Smooth muscle cell (in vitro differentiated cells): Measurements from ENCODE around the gene SAMD10. TPM values are rescaled to one million over a fixed set of nuclear protein-coding genes. Genes with fewer than 3 reads are reported as not detected.

Source experiments
- DNase-seq: peaks from one replicate; lab custom pipeline; 2025; ENCODE audit not compliant: unreplicated experiment; lab: John Stamatoyannopoulos, UW
- H2AFZ ChIP-seq: fragments of 200-600 bp; sonication (generic); 2 replicates; pipeline ENCODE4 v1.6.0; 2016; ENCODE audit warnings: antibody characterized with exemption, low read depth, mild to moderate bottlenecking
- H3F3A ChIP-seq: fragments of 200-600 bp; sonication (generic); 2 replicates; pipeline ENCODE4 v1.6.0; 2017; ENCODE audit warnings: antibody characterized with exemption, low read depth
- H3K27ac ChIP-seq: fragments of 200-600 bp; sonication (generic); 2 replicates; pipeline ENCODE4 v1.5.1; 2016; ENCODE audit warnings: low read depth, mild to moderate bottlenecking
- H3K27me3 ChIP-seq: fragments of 200-600 bp; sonication (generic); 2 replicates; pipeline ENCODE4 v1.6.1; 2016; ENCODE audit warnings: low read depth, mild to moderate bottlenecking
- H3K36me3 ChIP-seq: fragments of 200-600 bp; sonication (generic); 2 replicates; pipeline ENCODE4 v1.5.1; 2016; ENCODE audit warnings: low read depth
- H3K4me1 ChIP-seq: fragments of 200-600 bp; sonication (generic); 2 replicates; pipeline ENCODE4 v1.5.1; 2016; ENCODE audit warnings: low read depth
- H3K4me2 ChIP-seq: fragments of 200-600 bp; sonication (generic); 2 replicates; pipeline ENCODE4 v1.6.0; 2016; ENCODE audit warnings: mild to moderate bottlenecking
- H3K4me3 ChIP-seq: fragments of 200-600 bp; sonication (generic); 2 replicates; pipeline ENCODE4 v1.5.1; 2016; ENCODE audit warnings: mild to moderate bottlenecking
- H3K79me2 ChIP-seq: fragments of 200-600 bp; sonication (generic); 2 replicates; pipeline ENCODE4 v1.6.0; 2016; ENCODE audit warnings: low read depth, mild to moderate bottlenecking
- H3K9ac ChIP-seq: fragments of 200-600 bp; sonication (generic); 2 replicates; pipeline ENCODE4 v1.6.0; 2016; ENCODE audit warnings: low read depth
- H3K9me3 ChIP-seq: fragments of 200-600 bp; sonication (generic); replicated peaks from 2 replicates; pipeline ENCODE4 v1.5.1; 2016; ENCODE audit warnings: low read depth
- H4K20me1 ChIP-seq: fragments of 200-600 bp; sonication (generic); 2 replicates; pipeline ENCODE4 v1.6.0; 2016; ENCODE audit warnings: low read depth
- WGBS: methylation state at CpG from one replicate; pipeline ENCODE4 v1.1.7; 2016; ENCODE audit warnings: low lambda C conversion rate; 5-methylcytosine and 5-hydroxymethylcytosine counted together
- polyA plus RNA-seq: library from polyadenylated mRNA; unstranded; fragments of >200 nt; fragmentation: Nextera tagmentation; extraction: Ambion mirVana; gene quantifications from 2 replicates; pipeline ENCODE4 v1.2.1, GENCODE V29; 2016
- total RNA-seq: library from RNA; depleted of rRNA; stranded (reverse); fragments of >200 nt; gene quantifications from 2 replicates; pipeline ENCODE4 v1.2.3, GENCODE V29; 2014
- TF ChIP-seq, protein P1 (sequence below): fragments of 200-600 bp; sonication (generic); IDR thresholded peaks from 2 replicates; pipeline ENCODE4 v1.5.1; 2017; ENCODE audit warnings: borderline replicate concordance, mild to moderate bottlenecking, antibody characterized with exemption; ENCODE audit not compliant: insufficient read depth, poor library complexity, severe bottlenecking

The SAMD10 gene
- total and polyA plus RNA-seq, 2 experiments from 2014 or later = 0.13 to 1.2 TPM

DNA sequence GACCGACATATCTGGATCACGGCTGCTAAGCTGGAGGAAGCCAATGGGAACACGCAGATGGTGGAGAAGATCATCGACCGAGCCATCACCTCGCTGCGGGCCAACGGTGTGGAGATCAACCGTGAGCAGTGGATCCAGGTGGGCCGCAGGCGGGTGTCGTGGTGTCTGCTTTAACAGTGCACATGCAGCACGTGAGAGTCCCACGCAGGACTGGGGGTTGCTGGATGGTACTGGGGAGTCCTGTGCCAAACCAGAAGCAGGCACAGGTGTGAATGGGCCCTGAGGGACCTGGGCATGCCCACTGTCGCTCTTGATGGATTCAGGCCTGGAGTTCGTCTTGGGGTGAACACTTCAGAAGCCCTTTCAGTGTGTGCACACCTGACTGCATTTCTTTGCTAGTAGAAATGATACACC lies 31.9 kb upstream of the SAMD10 start:
- Histone ChIP-seq H3K27ac (no peak overlapping the region), H3K9ac (no peak overlapping the region), H4K20me1 (peaks cover 46% of the 10 kb centered on the region), H3K27me3 (no peaks in the 10 kb centered on the region), H3K4me3 (no peak overlapping the region), H3K4me2 (no peak overlapping the region), H3K4me1 (no peaks in the 10 kb centered on the region), H3K36me3 (peaks cover 13% of the 10 kb centered on the region), H3F3A (no peaks in the 10 kb centered on the region), H3K79me2 (peaks cover 7% of the 10 kb centered on the region), H3K9me3 (no peaks in the 10 kb centered on the region), H2AFZ (no peak overlapping the region)
- WGBS = 97% methylated on average over 15 of the region's 16 CpGs
- DNase-seq = no peak
- TF ChIP-seq, protein P1, sequence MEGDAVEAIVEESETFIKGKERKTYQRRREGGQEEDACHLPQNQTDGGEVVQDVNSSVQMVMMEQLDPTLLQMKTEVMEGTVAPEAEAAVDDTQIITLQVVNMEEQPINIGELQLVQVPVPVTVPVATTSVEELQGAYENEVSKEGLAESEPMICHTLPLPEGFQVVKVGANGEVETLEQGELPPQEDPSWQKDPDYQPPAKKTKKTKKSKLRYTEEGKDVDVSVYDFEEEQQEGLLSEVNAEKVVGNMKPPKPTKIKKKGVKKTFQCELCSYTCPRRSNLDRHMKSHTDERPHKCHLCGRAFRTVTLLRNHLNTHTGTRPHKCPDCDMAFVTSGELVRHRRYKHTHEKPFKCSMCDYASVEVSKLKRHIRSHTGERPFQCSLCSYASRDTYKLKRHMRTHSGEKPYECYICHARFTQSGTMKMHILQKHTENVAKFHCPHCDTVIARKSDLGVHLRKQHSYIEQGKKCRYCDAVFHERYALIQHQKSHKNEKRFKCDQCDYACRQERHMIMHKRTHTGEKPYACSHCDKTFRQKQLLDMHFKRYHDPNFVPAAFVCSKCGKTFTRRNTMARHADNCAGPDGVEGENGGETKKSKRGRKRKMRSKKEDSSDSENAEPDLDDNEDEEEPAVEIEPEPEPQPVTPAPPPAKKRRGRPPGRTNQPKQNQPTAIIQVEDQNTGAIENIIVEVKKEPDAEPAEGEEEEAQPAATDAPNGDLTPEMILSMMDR = no peak

DNA sequence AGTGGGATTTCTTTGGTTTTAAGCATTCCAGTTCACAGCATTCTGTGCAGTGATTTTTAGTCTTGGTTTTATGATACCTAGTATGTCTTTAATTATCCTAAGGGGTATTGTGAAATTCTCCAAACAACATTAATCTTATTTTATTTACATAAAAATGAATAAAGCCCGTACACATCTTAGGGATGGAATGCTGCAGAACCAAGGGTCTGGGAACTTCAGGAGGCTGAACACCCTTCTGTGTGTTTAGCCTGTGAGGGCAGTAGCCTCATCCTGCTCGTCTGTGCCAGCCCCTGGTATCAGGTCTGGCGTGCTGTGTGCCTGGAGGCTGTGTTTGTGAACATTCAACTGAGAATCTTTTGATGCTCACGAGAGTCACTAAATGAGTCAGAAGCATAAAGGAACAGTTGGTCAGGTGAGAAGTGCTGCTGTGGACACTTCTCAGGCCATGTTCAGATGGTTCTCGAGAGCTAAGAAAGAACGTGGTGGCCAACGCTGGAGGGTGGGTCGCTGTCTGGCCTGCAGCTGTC lies 31.3 kb upstream of the SAMD10 start:
- H4K20me1 ChIP-seq = peaks cover 49% of the 10 kb centered on the region
- no peak overlapping the region for H3K4me3 ChIP-seq
- no peaks in the 10 kb centered on the region for H3K4me1 ChIP-seq
- DNase-seq = no peak
- H3K36me3 ChIP-seq = peaks cover 12% of the 10 kb centered on the region
- H3K79me2 ChIP-seq = peaks cover 7% of the 10 kb centered on the region
- TF ChIP-seq, protein P1 = no peak
- no peak overlapping the region for H3K27ac ChIP-seq
- no peaks in the 10 kb centered on the region for H3K9me3 ChIP-seq
- H3K4me2 ChIP-seq = no peak overlapping the region
- H2AFZ ChIP-seq = no peak overlapping the region
- 91% methylated on average over 8 of the region's 8 CpGs for WGBS
- no peaks in the 10 kb centered on the region for H3K27me3 ChIP-seq
- H3F3A ChIP-seq = no peaks in the 10 kb centered on the region
- H3K9ac ChIP-seq = no peak overlapping the region

DNA sequence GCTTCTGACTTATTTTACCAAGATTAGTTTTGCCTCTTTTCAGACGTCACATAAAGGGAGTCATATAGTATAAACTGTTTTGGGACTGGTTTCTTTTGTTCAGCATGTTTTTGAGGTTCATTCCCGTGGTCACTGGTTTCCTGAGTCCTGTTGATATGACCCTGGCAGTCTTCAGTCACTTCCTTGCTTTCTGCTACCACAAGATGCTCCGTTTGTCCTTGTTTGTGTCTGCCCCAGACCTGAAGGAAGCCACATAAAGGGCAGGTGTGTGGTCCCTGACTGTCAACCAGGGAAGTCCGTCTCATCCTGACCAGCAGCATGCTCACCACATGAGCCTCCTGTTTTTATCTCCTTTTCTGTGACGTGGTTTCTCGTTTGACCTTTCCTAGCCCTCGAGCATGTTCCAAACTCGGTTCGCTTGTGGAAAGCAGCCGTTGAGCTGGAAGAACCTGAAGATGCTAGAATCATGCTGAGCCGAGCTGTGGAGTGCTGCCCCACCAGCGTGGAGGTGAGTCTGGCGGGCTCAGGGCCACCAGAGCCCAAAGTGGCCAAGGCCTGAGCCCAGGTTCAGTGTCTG lies 30.5 kb upstream of the SAMD10 start:
- Histone ChIP-seq H2AFZ (no peak overlapping the region), H3K9me3 (no peaks in the 10 kb centered on the region), H3K27ac (no peak overlapping the region), H4K20me1 (peaks cover 50% of the 10 kb centered on the region), H3K27me3 (no peaks in the 10 kb centered on the region), H3K36me3 (peaks cover 12% of the 10 kb centered on the region), H3K79me2 (peaks cover 7% of the 10 kb centered on the region), H3K4me3 (no peak overlapping the region), H3K4me1 (no peaks in the 10 kb centered on the region), H3F3A (no peaks in the 10 kb centered on the region), H3K4me2 (no peak overlapping the region), H3K9ac (no peak overlapping the region)
- no peak for DNase-seq
- TF ChIP-seq, protein P1 = no peak
- WGBS = 93% methylated on average over 13 of the region's 13 CpGs

DNA sequence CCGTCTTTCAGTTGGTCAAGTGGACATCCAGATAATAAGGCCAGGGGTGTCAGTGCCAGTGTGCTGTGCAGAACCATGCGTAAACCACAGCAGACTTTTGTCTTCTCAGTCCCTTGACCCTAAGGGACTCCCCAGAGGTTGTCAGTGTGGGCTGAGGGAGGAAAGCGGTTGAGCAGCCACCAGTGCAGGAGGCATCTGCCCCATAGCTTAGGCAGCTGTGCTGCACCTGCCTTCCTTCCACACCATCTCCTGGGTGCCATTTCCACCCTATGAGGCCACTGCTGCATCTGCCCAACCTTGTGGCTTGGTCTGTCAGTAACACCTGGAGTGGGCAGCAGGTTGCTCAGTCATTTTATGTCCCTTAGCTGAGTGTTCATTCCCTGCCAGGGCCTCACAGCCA lies 27.5 kb upstream of the SAMD10 start:
- H3K36me3 ChIP-seq = peaks cover 12% of the 10 kb centered on the region

More for the DNA sequence above, 27.5 kb upstream of the SAMD10 start:
- H3K79me2 ChIP-seq = peaks cover 7% of the 10 kb centered on the region
- H3K4me2 ChIP-seq = no peak overlapping the region
- TF ChIP-seq, protein P1 = no peak
- no peaks in the 10 kb centered on the region for H3F3A ChIP-seq
- H3K27me3 ChIP-seq = no peaks in the 10 kb centered on the region
- H3K4me3 ChIP-seq = no peak overlapping the region
- peaks cover 67% of the 10 kb centered on the region for H4K20me1 ChIP-seq
- no peak for DNase-seq
- H3K9ac ChIP-seq = no peak overlapping the region
- no peak overlapping the region for H3K27ac ChIP-seq
- H2AFZ ChIP-seq = no peak overlapping the region
- WGBS = 94% methylated on average over 3 of the region's 3 CpGs
- H3K9me3 ChIP-seq = no peaks in the 10 kb centered on the region
- no peaks in the 10 kb centered on the region for H3K4me1 ChIP-seq
